Fibroblast of lung (primary cell): ENCODE results near the gene ACE.

Source experiments
- EZH2 ChIP-seq: IDR thresholded peaks from 2 replicates; pipeline ENCODE4 v1.5.1; 2012; ENCODE audit warnings: low read length, control low read depth, mild to moderate bottlenecking; ENCODE audit errors: missing control alignments
- TF ChIP-seq, protein P1 (sequence below), 2 donors: IDR thresholded peaks in 1 of 2; conservative IDR thresholded peaks in 1 of 2; 1 replicate in 1 of 2; 2 replicates in 1 of 2; pipeline ENCODE4 v1.5.1; 2011 to 2012; ENCODE audit warnings: low read length in 2 of 2, control low read depth in 1 of 2, inconsistent platforms in 1 of 2, low read depth in 1 of 2, mild to moderate bottlenecking in 1 of 2

GRCh38 chr17:63437287-63438091, 39.4 kb upstream of the ACE start:
- TF ChIP-seq, protein P1, sequence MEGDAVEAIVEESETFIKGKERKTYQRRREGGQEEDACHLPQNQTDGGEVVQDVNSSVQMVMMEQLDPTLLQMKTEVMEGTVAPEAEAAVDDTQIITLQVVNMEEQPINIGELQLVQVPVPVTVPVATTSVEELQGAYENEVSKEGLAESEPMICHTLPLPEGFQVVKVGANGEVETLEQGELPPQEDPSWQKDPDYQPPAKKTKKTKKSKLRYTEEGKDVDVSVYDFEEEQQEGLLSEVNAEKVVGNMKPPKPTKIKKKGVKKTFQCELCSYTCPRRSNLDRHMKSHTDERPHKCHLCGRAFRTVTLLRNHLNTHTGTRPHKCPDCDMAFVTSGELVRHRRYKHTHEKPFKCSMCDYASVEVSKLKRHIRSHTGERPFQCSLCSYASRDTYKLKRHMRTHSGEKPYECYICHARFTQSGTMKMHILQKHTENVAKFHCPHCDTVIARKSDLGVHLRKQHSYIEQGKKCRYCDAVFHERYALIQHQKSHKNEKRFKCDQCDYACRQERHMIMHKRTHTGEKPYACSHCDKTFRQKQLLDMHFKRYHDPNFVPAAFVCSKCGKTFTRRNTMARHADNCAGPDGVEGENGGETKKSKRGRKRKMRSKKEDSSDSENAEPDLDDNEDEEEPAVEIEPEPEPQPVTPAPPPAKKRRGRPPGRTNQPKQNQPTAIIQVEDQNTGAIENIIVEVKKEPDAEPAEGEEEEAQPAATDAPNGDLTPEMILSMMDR (conservative IDR thresholded peaks at IDR 0.05 in 1 of 2, IDR thresholded peaks at IDR 0.05 in 1 of 2; ENCODE audit: low read depth in 1 of 2, low read length in 2 of 2), result no peak
- no peak for TF ChIP-seq EZH2
